ENCODE data around the gene VPS13D.

- no peak for TF ChIP-seq JUND (IDR thresholded peaks at IDR 0.05)
- TF ChIP-seq, protein P1, sequence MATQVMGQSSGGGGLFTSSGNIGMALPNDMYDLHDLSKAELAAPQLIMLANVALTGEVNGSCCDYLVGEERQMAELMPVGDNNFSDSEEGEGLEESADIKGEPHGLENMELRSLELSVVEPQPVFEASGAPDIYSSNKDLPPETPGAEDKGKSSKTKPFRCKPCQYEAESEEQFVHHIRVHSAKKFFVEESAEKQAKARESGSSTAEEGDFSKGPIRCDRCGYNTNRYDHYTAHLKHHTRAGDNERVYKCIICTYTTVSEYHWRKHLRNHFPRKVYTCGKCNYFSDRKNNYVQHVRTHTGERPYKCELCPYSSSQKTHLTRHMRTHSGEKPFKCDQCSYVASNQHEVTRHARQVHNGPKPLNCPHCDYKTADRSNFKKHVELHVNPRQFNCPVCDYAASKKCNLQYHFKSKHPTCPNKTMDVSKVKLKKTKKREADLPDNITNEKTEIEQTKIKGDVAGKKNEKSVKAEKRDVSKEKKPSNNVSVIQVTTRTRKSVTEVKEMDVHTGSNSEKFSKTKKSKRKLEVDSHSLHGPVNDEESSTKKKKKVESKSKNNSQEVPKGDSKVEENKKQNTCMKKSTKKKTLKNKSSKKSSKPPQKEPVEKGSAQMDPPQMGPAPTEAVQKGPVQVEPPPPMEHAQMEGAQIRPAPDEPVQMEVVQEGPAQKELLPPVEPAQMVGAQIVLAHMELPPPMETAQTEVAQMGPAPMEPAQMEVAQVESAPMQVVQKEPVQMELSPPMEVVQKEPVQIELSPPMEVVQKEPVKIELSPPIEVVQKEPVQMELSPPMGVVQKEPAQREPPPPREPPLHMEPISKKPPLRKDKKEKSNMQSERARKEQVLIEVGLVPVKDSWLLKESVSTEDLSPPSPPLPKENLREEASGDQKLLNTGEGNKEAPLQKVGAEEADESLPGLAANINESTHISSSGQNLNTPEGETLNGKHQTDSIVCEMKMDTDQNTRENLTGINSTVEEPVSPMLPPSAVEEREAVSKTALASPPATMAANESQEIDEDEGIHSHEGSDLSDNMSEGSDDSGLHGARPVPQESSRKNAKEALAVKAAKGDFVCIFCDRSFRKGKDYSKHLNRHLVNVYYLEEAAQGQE (IDR thresholded peaks at IDR 0.05), result no peak
Measured at GRCh38 chr1:12553963-12554362, 324.1 kb downstream of the VPS13D start.

Data from liver (tissue), 2 donors.